NCI-H526 treated with DMSO at 0.1 percent for 48 hours (cell line): ENCODE data around the gene IGF2.
"Not testable (repeated sequence)": the region's sequence is repeated elsewhere in the genome, so short reads cannot be mapped to it uniquely, and the experiment has no call there.

Source experiments
- DNase-seq: peaks from one replicate; lab custom pipeline; 2025; lab: John Stamatoyannopoulos, UW

The IGF2 gene

DNA sequence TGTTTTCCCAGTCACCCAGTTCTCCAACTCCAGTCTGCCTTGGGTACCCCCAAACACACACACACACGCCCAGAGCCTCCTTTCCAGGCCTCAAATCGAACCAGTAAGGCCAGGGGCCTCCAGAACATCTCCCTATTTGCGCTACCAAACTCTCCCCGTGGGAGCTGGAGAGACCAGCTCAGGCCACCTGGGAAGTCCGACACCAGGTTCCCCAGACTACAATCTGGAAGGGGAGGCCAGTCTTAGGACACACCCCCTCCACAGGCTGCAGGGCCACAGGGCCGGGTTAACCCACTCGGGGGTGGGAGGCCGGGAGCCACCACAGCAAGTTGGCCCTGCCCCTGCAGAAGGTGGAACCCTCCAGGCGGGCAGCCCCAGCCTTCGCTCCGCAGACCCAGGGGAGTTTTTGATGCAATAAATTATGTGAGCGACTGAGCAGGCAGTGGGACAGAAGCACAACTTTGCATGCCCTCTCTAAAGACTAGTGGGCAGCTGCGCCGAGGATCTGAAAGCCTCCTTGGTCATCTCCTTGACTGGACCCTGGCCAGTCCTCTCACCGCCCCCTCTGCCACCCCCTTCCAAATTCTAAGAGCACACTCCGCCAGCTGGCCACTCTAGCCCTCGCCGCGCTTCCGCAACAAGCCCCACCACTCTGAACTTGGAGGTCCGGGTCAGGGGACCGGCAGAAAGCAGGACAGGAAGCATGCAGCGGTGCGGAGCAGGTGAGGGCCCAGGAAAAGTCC, 2.8 kb downstream of the IGF2 start:
- no peak for DNase-seq

DNA sequence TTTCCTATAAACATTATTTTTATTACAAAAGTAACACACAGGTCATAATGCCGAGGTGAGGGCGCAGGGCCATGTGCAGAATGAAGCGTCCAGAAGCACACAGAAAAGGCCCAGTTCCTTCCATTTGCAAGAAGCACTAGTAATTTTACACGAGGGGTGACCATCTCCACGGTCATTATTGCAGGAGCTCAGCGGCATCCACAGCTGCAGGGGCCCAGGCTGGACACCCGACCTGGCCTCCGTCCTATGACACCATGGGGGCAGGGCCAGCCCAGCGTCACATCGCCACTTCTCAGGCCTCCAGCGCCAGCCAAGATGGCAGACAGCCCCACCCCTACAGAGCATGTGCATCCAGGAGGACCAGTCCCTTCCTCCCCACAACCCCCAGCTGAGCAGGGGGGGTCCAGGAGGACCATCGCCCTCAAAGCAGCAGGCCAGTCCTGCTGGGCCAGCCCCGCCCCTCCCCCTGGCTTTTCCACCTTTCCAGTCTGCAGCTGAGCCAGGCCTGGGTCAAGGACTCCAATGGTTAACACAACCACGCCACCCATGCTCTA, 3.5 kb downstream of the IGF2 start:
- DNase-seq, result no peak

DNA sequence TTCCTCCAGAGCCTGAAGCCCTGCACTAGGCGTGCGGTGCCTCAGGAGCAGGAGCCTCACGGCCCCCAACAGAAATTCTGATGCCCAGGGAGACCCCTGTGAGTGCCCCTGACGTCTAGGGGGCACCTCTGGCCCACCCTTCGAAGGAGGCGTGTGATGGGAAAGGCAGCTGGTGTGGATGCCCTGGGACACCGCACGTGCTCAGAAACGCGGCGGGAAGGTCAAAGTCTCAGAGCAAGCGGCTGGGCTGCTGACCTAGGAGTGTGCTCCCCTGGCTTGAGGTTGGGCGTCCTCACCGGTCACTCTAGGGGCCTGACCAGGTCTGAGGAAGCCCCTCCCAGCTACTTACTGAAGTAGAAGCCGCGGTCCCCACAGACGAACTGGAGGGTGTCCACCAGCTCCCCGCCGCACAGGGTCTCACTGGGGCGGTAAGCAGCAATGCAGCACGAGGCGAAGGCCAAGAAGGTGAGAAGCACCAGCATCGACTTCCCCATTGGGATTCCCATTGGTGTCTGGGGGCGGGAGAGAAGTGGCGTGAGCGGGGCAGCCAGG, 4.1 kb downstream of the IGF2 start:
- DNase-seq, result no peak

DNA sequence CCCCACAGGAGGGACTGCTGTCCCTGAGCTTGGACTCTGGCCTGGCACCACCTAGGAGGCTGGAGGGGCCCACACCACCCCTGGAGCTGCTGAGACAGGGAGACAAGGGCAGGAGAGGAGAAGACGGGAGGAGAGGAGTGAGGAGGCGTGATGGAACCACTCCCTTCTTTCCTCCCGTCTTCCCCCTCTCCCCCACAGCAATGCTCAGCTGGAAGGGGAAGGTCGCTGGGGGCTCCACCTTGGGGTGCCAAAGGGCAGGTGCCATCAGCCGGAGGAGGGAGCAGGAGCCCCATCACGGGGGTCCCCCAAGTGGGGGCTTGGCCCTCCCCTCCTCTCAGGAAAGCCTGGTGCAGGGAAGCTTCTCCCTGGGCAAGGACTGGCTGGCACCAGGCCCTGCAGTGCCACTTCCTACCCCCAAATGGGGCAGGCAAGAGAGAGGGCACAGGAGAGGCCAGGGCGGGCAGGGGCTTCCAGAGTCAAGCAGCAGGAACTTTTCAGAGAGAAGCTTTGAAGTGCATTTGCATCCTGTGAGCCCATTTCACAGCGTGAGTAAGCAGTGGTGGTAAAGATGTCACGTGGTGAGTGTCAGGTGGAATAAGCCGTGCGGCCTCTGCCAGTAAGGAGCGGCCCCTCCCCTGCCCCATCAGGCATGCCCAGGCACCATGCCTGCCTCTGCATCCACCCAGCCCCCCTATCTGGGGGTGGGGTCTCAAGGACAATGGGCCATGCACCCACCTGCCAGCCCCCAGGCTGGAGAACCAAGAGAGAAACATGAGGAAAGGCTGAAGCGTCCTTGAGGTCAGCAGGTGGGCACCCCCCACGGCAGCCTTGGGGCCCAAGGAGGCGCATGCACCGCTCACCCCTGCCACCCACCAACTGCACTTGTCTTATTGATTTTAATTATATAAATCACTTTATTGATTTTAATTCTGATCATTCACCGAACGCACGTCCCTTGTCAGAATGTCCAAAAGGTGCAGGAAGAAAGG, 4.9 kb downstream of the IGF2 start:
- no peak for DNase-seq

DNA sequence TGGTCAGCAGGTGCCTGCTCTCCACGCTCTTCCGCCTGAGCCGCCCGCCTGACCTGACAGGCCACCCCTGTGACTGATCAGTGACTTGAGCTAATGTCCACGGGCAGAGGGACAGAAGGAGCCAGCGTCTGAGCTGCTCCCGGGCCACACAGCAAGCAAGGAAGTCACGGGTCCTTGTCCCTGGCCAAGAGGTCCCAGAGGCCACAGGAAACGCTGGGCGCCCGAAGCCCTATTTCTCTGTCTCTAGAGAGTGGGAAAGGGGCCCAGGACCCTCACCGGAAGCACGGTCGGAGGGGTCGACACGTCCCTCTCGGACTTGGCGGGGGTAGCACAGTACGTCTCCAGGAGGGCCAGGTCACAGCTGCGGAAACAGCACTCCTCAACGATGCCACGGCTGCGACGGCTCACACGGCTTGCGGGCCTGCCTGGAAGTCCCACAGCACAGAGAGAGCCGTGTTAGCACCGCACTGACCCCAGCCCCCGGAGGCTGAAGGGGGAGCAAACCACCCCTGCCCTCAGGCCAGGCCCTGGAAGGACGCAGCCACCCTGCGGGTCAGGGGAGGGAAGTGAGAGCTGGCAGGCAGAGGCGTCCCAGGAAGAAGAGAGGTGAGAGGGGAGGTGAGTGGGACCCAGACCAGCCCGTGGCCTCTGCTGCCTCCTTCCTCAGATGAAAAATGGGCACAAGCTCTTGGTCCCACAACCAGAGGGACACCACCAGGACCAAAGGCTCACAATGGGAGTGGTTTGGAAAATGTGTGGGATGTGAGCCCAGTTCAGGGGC, 5.8 kb downstream of the IGF2 start:
- DNase-seq, result no peak

DNA sequence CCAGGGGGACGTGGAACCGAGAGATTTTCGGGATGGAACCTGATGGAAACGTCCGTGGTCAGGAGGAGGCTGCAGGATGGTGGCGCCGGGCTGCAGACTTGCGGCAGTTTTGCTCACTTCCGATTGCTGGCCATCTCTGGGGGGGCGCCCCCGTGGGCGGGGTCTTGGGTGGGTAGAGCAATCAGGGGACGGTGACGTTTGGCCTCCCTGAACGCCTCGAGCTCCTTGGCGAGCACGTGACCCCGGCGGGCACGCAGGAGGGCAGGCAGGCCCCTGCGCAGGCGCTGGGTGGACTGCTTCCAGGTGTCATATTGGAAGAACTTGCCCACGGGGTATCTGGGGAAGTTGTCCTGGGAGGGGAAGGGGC, 6.3 kb downstream of the IGF2 start:
- DNase-seq, result no peak

DNA sequence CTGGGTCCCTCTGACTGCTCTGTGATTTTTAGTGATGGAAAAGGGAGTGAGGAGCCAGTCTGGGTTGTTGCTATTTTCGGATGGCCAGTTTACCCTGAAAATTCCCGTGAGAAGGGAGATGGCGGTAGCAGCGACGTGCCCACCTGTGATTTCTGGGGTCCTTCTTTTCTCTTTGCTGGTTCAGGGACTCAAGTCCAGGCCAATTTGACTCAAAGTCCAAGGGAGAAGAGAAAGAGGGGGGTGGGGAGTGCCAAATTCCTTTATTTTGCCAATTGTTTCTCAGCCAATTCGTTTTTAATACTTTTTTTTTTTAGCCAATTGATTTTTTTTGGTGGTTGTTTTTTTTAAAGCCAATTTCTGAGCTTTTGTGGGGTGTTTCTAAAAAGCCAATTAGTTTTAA, 6.9 kb downstream of the IGF2 start:
- DNase-seq, result no peak

DNA sequence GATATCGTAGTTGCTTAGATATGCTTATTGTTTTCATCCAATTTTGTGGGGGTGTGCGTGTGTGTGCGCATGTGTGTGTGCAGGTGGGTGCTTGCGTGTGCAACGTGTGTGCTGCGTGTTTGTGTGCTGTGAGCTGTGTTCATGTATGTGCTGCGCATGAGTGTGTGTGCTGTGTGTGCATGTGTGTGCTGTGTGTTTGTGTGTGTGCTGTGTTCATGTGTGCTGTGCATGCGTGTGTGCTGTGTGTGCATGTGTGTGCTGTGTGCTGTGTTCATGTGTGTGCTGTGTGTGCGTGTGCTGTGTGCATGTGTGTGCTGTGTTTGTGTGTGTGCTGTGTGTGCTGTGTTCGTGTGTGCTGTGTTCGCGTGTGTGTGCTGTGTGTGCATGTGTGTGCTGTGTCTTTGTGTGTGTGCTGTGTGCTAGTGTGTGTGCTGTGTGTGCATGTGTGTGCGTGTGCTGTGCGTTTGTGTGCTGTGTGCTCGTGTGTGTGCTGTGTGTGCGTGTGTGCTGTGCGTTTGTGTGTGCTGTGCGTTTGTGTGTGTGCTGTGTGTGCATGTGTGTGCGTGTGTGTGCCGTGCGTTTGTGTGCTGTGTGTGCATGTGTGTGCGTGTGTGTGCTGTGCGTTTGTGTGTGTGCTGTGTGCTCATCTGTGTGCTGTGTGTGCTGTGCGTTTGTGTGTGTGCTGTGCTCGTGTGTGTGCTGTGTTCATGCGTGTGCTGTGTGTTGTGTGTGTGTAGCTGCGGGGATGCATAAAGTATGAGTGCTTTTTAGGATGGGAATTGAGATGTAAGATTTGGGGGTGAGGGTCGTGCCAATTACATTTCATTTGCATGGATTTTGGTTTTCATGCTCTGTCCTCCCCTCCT, 7.6 kb downstream of the IGF2 start:
- DNase-seq, result no peak

DNA sequence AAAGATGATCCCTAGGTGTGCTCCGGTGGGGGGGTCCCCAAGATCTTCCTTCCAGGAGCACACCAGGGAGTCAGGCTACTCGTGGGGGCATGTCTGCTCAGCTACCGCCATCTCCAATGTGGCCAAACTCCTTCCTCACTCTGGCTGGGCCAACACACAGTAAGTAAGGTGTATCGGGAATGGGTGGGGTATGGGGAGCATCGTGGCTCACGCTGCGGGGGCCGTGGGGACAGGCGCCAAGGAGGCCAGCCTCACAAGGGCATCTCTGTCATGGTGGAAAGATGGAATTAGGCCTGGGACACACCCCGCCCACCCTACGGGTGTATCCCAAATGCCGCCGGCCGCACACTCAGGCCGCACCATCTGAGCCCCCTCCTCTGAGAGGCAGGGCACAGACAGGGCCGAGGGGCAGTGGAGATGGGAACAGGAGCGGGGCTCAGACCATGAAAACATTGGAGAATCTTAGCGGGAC, 8.3 kb downstream of the IGF2 start:
- no peak for DNase-seq

DNA sequence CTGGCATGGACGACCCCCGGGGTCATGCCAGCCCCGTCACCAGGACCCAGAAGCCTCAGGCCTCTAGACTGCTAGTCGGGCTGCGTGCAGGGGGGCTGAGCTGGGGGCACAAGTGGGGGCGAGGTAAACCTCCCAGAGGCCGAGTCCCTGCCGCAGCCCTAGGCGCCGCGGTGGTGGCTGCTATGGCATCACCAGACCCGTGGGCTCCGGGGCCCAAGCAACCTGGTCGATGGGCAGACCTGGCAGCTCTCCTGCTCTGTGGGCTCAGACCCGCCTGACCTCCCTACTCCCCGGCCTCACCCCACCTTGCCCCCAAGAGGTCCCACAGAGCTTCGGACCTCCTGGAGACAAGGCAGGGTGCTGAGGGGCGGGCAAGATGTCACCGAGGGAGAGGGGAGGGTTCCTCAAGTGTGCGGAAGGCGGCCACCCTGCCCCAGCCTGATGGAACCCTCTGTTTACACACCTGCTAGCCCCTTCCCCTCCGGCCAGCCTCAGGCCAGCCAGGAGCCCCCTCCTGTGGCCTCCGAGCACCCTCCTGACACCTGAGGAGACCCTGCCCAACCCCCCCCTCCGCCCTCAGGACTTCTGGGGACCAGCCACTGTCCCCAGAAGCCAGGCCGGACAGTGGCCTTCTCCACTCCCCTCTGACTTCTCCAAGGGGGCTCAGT, 9.4 kb downstream of the IGF2 start:
- DNase-seq, result no peak

DNA sequence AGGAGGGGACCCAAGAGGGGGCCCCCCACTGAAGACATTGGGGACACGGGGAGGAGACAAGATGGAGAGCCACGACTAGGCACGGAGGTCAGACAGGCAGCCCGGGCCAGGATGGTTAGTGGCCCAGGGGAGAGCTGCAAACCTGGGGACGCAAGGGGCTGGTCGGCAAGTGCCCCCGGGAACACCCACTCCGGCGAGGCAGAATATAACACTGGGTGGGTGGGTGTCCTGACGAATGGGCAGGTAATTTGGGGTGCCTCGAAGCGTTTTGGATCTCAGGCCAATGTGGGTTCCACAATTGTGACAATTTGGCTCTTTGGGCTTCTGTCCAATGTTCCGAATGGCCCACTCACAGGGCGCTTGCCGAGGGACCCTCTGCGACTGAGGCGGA, 9.9 kb downstream of the IGF2 start:
- DNase-seq, result no peak

DNA sequence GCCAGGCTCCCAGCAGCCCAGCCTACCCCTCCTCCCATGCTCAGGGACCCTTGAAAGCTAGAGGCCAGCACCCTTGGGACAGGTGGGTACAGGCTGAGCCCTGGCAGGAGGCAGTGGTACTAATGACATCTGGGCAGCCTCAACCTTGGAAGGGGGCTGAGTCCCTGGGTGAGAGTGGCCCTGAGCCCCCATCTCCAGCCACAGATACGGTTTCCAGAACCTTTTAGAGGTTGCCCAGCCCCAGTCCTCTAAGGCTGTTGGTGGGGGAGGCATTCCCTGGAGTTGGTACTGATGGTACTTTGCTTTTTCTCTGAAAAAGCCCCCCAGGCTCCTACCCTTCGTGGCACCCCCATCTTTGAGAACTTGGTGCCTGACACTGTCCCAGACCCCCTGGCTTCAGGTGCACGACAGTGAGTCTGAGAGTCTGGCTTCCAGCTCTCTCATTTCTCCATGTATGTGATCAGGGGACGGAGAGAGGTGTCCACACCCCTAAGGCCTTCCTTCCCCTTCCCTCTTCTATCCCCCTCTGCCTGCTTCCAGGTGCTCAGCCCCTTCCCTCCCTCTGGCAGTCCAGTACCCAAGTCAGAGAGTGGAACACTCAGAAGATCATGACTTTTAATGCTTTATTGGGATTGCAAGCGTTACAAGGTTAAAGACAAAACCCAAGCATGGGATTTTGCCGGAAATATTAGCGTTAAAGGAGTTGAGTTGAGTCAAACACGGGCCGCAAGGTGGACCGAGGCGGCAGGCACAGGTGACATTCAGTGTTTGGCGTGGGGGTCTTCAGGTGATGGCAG, 10.5 kb downstream of the IGF2 start:
- no peak for DNase-seq

DNA sequence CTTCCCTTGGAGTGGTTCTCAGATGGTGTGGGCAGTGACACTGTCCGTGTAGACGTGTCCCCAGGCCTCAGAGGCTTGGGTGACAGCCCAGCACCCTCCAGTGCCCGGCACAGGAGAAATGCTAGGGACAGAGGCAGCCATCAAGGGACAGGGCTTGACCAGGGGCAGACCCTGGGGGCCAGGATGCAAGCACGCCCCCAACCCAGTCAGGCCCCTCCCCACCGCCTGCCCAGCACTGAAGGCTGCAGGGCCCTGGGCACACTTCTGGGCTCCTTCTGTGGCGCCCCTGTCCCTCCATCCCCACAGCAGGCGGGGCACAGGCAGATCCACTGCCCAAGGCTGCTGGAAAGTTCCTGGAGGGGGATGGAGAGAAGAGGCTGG, 11.1 kb downstream of the IGF2 start:
- DNase-seq, result no peak

DNA sequence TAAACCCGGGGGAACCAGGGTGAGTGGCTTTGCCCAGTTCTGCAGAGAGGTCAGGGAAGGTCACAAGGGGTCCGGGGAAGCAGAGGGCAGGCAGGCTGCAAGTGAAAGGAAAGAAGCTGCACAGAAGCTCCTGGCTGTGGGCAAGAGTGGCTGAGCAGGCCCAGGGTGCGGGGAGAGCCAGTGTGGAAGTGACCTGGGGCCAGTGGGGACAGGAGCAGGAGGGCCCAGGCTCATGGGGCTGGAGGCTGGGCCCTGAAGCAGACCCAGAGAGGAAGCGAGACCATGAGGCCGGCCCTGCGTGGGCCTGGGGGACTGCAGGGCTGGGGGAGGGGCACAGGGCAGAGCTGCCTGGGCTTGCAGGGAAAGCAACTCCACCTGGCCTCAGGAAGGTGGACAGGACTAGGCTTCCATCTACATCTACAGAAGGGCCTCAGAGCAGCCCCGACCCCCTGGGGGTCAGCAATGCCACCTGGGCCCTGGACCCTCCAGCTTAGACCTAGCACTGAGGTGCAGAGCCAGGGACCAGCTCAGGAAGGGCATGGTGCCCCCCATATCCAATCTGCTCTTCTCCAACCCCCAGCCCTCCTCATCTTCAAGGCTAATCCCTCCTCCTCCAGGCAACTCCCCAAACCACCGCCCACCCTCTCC, 11.6 kb downstream of the IGF2 start:
- DNase-seq, result no peak

DNA sequence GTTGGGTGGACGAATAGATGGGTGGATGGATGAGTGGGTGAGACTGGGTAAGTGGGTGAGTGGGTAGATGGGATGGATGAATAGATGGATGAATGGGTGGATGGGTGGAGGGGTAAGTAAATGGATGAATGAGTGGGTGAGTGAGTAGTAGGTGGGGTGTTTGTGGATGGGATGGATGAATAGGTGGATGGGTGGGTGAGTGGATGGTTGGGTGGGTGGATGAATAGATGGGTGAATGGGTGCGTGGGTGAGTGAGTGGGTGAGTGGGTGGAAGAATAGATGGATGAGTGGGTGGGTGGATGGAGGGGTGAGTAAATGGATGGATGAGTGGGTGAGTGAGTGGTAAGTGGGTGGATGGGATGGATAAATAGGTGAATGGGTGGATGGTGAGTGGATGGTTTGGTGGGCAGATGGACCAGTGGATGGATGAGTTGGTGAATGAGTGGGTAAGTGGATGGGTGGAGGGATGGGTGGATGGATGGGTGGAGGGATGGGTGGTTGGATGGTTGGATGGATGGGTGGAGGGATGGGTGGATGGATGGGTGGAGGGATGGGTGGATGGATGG, 12.6 kb downstream of the IGF2 start:
- DNase-seq, result no peak

DNA sequence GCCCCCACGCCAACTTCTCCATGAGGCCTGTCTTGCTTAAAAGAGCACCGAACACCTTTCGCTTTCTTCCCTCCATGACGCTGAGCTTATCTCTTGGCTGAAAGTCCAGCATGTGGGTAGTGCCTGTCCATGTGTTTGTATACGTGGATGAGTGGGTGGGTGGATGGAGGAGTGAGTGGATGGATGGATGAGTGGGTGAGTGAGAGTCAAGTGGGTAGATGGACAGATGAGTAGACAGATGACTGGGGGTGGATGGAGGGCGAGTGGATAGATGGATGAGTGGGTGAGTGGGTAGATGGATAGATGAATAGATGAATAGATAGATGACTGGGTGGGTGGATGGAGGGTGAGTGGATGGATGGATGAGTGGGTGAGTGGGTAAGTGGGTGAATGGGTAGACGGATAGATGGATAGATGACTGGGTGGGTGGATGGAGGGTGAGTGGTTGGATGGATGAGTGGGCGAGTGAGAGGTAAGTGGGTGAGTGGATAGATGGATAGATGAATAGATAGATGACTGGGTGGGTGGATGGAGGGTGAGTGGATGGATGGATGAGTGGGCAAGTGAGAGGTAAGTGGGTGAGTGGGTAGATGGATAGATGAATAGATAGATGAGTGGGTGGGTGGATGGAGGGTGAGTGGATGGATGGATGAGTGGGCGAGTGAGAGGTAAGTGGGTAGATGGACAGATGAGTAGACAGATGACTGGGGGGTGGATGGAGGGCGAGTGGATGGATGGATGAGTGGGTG, 14.3 kb downstream of the IGF2 start:
- DNase-seq, result not testable (repeated sequence)

DNA sequence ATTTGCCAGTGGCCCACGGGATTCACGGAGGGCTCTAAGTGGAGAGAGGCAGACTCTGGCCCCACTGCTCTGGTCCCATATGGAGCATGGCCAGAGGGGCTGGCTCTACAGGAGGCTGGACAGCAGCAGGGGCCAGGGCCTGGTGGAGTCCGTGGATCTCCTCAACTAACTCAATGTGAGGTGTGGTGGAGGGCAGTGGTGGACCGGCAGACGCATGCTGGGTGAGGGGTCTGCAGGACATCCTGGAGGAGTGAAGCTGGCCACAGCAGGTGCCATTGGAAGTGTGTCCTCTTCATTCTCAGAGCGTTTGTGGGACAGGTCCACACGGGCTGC, 15.6 kb downstream of the IGF2 start:
- DNase-seq, result no peak
